RWPE2 (cell line): Measurements from ENCODE around the gene PRR18.

Source experiments
- ATAC-seq: fragments of 200-7000 bp; cut with Tn5 transposase; 3 replicates; pipeline ENCODE4 v1.9.1; 2021; ENCODE audit warnings: low read depth
- DNase-seq: peaks from one replicate; pipeline ENCODE4 v3.0.0-alpha.2; 2020; ENCODE audit warnings: low spot score
- H3K27ac ChIP-seq: fragments of 450-650 bp; 2 replicates; pipeline ENCODE4 v1.5.1; 2017; ENCODE audit warnings: mild to moderate bottlenecking; ENCODE audit not compliant: poor library complexity, severe bottlenecking
- H3K27me3 ChIP-seq: fragments of 250-450 bp; sonication (Bioruptor Pico); 2 replicates; pipeline ENCODE4 v1.5.1; 2021; ENCODE audit warnings: mild to moderate bottlenecking, moderate library complexity; ENCODE audit not compliant: insufficient read depth, poor library complexity, severe bottlenecking
- H3K36me3 ChIP-seq: fragments of 250-450 bp; sonication (Bioruptor Pico); 2 replicates; pipeline ENCODE4 v1.5.1; 2020; ENCODE audit warnings: low read depth, mild to moderate bottlenecking, moderate library complexity
- H3K4me1 ChIP-seq: fragments of 250-450 bp; sonication (Bioruptor Pico); 2 replicates; pipeline ENCODE4 v1.5.1; 2021; ENCODE audit warnings: mild to moderate bottlenecking, moderate library complexity; ENCODE audit not compliant: insufficient read depth, poor library complexity, severe bottlenecking
- H3K4me3 ChIP-seq: fragments of 250-450 bp; sonication (Bioruptor Pico); 2 replicates; pipeline ENCODE4 v1.5.1; 2021; ENCODE audit warnings: mild to moderate bottlenecking, moderate library complexity; ENCODE audit not compliant: severe bottlenecking
- H3K9me3 ChIP-seq: fragments of 250-450 bp; sonication (Bioruptor Pico); 2 replicates; pipeline ENCODE4 v1.5.1; 2021; ENCODE audit warnings: mild to moderate bottlenecking, moderate library complexity; ENCODE audit not compliant: severe bottlenecking
- TF ChIP-seq, protein P1 (sequence below): fragments of 450-650 bp; IDR thresholded peaks from one replicate; pipeline ENCODE4 v1.5.1; 2017; ENCODE audit warnings: mild to moderate bottlenecking, moderate library complexity; ENCODE audit not compliant: poor library complexity, severe bottlenecking

Gene PRR18

DNA sequence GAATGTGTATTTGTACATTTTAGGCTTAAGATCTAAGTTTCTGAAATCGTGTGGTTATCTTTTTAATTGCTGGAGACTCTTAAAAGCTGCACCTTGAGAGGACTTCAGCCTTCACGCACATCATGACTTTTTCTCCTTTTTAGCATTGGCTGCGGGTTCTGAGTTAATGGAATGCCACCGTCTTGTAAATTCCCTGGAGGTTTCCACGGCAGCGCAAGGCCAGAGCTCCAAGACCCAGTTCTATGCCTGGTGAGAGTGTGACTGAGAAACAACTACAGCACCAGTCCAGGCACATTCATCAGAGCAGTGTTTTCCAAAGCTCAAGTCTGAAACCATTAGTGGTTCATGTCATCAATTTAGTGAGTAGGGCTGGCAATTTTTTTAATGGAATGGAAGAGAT, 23.0 kb downstream of the PRR18 start:
- Histone ChIP-seq H3K27me3 (peaks cover 17% of the 10 kb centered on the region), H3K4me1 (no peaks in the 10 kb centered on the region), H3K9me3 (no peaks in the 10 kb centered on the region), H3K27ac (no peak overlapping the region), H3K36me3 (no peaks in the 10 kb centered on the region), H3K4me3 (no peak overlapping the region)
- TF ChIP-seq, protein P1, sequence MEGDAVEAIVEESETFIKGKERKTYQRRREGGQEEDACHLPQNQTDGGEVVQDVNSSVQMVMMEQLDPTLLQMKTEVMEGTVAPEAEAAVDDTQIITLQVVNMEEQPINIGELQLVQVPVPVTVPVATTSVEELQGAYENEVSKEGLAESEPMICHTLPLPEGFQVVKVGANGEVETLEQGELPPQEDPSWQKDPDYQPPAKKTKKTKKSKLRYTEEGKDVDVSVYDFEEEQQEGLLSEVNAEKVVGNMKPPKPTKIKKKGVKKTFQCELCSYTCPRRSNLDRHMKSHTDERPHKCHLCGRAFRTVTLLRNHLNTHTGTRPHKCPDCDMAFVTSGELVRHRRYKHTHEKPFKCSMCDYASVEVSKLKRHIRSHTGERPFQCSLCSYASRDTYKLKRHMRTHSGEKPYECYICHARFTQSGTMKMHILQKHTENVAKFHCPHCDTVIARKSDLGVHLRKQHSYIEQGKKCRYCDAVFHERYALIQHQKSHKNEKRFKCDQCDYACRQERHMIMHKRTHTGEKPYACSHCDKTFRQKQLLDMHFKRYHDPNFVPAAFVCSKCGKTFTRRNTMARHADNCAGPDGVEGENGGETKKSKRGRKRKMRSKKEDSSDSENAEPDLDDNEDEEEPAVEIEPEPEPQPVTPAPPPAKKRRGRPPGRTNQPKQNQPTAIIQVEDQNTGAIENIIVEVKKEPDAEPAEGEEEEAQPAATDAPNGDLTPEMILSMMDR, result no peak
- ATAC-seq (no peak), DNase-seq (no peak)

DNA sequence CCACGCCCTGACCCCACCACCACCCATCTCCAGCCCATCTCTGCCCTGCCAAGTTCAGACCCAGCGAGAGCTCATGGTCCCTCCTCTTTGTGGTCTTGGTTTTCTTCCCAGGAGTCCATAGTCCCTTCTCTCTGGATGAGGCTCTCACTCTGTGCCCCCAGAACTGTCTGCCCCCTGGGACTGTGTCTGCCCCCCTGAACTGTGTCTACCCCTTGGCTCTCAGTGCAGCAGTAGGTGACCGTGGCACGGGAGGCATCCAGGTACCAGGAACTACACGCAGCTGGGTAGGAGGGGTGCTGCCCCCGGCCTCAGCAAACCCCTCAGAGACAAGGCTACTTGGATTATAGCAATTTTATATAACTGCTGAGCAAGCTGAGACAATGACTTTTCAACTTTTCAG, 23.6 kb downstream of the PRR18 start:
- H3K9me3 ChIP-seq, result no peaks in the 10 kb centered on the region
- no peak for DNase-seq
- ATAC-seq, result no peak
- no peaks in the 10 kb centered on the region for H3K4me1 ChIP-seq
- no peak overlapping the region for H3K4me3 ChIP-seq
- H3K36me3 ChIP-seq, result no peaks in the 10 kb centered on the region
- no peak overlapping the region for H3K27ac ChIP-seq
- peaks cover 17% of the 10 kb centered on the region for H3K27me3 ChIP-seq
- TF ChIP-seq, protein P1, result no peak

DNA sequence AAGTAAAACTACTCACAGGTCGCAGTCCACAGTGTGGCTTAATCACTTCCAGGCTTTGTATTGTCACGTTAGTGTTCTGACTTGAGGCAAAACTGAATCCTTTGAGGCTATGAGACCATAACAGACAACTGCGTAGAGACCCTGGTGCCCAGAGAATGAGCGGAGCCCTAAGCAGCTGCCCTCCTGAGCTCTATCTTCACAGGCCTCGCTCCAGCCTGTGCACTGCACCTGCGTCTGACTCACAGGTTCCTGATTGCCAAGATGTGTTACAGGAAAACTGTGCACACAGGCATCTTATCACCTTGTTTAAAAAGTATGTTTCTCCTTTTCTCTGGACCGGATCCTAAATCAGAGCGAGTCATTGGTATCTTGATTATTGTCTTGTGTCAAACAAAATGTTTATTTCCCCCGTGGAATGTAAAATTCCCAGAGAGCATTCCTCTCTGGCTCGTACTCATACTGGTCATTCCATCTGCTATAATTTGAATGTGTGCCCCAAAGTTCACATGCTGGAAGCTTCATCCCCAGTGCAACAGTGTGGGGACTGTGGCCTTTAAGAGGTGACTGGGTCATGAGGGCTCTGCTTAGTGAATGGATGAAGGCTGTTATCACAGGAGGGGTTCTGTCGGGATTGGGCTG, 25.7 kb downstream of the PRR18 start:
- ATAC-seq (no peak), DNase-seq (no peak)
- H3K9me3 ChIP-seq, result no peaks in the 10 kb centered on the region
- TF ChIP-seq, protein P1, result no peak
- H3K36me3 ChIP-seq, result no peaks in the 10 kb centered on the region
- peaks cover 17% of the 10 kb centered on the region for H3K27me3 ChIP-seq
- H3K27ac ChIP-seq, result no peak overlapping the region
- no peaks in the 10 kb centered on the region for H3K4me1 ChIP-seq
- no peak overlapping the region for H3K4me3 ChIP-seq

DNA sequence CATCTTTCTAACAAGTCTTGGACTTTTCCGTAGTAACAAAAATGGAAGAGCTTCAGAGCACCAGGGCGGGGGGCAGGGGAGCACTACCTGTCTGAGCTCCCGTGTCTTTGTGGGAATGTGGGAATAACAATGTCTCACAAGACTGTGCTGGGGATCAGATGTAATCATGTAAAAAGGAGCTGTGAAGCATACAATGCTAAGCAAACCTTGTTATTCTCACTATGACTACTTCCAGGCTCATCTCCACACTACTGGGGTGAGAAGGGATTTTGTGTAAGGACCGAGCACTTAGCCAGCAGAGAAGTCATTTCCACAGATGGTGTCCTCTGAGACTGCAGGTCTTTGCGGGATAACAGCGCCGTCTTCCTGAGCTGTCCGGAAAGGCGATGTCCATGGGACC, 27.1 kb downstream of the PRR18 start:
- ATAC-seq (no peak), DNase-seq (no peak)
- H3K4me1 ChIP-seq, result no peaks in the 10 kb centered on the region
- no peak overlapping the region for H3K27ac ChIP-seq
- TF ChIP-seq, protein P1, result no peak
- no peaks in the 10 kb centered on the region for H3K9me3 ChIP-seq
- peaks cover 17% of the 10 kb centered on the region for H3K27me3 ChIP-seq
- H3K36me3 ChIP-seq, result no peaks in the 10 kb centered on the region
- no peak overlapping the region for H3K4me3 ChIP-seq

DNA sequence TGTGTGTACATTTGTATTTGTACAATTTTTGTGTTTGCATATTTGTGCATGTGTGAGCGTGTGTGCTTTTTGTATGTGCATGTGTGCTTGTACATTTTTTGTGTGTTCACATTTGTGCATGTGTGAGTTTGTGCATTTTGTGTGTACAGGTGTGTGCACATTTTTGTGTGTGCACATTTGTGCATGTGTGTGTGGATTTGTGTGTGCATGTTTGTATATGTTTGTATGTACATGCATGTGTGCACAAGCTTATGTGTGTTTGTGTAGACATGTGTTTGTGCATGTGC, 28.9 kb downstream of the PRR18 start:
- TF ChIP-seq, protein P1, result no peak
- ATAC-seq (no peak), DNase-seq (no peak)
- H3K27ac ChIP-seq, result no peak overlapping the region
- no peaks in the 10 kb centered on the region for H3K4me1 ChIP-seq
- H3K4me3 ChIP-seq, result no peak overlapping the region
- peaks cover 9% of the 10 kb centered on the region for H3K27me3 ChIP-seq
- H3K9me3 ChIP-seq, result no peaks in the 10 kb centered on the region
- H3K36me3 ChIP-seq, result no peaks in the 10 kb centered on the region
